GM21390 (cell line): ENCODE results near the gene SNTN.
"Not testable (repeated sequence)": the region's sequence is repeated elsewhere in the genome, so short reads cannot be mapped to it uniquely, and the experiment has no call there.

Experiments
- ATAC-seq: cut with Tn5 transposase; IDR thresholded peaks from one replicate; pipeline ENCODE4 v1.9.1; 2021; ENCODE audit not compliant: unreplicated experiment

SNTN gene

DNA sequence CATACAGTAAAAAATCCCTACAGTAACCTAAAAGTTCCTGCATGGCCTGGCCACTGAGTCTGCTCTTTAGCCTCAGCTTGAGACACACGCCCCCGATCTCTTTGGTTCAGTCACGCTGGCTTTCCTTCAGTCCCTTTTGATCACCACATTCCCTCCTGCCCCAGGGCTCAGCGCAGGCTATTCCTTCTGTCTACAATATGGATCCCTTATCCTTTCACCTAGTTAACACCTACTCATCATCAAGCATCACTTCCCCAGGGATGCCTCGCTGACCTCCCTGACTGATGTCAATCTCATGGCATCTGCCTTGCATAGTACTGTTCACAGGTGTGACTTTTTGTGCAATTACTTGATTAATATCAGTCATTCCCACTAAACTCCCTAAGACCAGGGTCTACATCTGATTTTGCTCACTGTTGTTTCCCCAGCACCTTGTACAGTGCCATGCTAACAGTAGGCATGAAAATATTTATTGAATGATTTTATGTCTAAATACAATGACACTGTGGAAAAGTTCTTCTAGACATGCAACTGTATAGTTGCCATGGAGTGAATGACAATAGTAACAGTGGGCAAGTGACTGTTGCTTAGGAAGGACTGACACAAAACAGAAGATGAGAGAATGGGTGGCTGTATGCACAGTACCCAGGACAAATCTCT is at the start of gene SNTN:
Gene SNTN, plus strand, starts transcription at position 610 of the 660 bp plus-strand sequence. Its CDS starts 13 bp downstream, at position 623.
- ATAC-seq: no peak

DNA sequence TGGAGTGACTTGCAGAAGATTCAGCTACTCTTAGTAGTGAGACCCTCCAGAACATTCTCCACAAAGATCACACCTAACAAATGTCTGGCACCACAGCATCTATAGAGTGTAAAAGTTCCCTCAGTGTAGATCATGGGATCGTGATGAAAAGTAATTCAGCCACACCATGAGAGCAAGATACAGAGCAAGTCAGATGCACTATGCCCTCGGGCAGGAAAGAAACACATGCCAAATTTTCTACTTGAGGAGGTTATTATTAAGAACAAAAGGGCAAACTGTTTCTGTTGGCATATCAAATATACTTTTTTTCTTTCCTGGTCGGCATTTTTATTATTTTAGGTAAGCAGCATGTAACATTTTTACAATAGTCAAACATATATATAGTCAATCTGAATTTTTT is 44.8 kb upstream of the SNTN start:
- no peak for ATAC-seq

DNA sequence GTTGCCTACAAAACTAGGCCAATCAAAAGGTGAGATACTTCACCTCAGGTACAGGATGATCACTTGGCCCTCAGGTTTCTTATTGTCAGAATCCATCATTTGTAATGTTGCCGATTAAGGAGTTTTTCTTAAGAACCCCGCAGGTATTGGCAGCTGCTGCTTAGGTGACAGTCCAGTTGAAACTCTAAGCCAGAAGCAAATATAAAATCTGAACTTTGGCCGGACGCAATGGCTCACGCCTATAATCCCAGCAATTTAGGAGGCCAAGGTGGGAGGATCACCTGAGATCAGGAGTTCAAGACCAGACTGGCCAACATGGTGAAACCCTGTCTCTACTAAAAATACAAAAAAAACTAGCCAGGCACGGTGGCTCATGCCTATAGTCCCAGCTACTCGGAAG is 43.1 kb upstream of the SNTN start:
- no peak for ATAC-seq

DNA sequence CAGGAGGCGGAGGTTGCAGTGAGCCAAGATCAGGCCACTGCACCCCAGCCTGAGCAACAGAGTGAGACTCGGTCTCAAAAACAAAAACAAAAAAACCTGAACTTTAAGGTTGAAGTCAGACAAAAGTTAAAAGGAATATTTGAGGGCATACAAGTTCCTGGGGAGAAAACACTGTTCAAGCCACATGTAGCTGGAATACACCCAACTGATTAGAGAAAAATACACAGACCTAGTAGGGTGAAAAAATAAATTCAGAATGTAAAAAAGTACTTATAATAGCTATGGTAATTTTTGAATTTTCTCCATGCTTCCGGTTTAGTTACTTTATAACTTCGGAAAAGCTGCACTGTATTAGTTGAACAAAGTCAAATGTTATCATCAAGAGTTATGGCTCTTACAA is 42.6 kb upstream of the SNTN start:
- ATAC-seq: no peak

DNA sequence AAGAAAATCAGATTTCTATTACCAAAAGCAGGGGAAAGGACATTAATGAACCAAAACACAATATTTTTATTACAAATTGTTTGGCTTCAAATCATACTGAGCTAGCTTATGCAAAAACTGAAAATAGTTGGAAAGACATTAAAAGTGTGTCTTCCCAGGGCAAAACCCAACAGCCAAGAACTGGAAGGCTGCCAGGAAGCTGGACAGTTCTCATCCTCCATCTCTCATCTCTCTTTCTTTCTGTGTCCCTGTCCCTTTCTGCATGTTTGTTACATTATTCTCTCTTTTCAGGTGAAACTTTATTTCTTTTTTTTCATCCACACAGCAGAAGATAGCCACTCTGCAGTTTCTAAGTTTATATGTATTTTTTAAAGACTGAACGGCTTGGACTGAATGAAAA is 41.1 kb upstream of the SNTN start:
- ATAC-seq: no peak

DNA sequence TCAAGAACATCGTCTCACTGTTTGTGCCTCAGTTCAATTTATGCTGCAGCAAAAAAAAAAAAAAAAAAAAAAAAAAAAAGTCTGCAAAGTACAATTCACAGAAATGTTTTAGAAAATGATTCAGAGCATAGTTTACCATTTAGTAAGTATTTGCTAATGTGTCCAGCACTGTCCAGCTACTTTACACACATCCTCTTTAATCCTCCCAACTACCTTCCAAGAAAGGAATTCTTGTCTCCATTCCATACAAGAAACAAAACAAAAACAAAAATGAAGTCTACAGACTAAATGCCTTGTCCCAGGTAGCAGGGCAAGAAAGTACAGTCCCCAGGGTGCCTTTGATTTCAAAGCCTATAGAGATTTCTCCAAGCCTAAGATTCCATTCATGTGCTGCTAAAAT is 38.9 kb upstream of the SNTN start:
- ATAC-seq: no peak

DNA sequence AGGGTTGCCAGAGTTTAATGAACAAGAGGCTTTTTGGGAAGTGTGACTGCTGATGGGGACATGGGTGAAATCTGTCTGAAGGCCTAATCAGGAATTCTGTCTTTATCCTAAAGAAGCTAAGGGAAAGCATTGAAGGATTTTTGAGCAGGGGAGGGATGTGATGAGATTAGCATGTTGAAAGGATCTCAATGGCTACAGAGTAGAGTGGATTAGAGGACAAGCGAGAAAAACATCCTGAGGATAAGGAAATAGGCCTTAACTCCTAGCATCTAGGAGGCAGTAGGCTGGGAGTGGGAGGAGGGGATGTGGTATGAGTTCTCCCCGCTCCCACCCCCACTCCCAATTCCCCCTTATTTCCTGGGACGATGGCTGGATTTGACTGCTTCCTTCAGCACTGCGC is 35.1 kb upstream of the SNTN start:
- no peak for ATAC-seq

DNA sequence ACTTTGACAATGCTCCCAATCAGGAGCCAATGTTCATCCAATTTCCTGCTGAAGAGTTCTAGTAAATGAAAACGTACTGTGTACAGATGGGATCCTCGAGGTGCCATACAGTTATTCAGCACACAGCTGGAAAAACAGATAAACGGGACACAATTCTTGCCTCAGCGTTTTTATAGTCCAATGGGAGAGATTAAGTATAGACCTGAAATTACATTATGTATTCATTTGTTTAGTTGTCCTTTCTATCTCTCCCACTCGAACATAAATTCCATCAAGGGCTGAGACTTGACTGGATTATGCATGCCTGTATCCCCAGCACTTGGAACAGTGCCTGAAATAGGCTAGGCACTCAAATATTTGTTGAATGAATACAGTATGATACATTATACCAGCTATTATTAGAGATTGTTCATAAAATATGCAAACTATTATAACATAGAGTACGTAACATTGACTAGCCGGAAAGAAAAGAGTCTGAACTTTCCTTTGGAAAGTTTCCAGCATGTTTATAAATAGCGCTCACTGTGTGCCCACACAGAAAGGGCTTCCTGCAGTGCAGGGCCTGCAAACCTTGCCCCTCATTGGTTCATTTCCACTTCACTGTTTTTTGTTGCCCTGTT is 27.4 kb upstream of the SNTN start:
- ATAC-seq: no peak

DNA sequence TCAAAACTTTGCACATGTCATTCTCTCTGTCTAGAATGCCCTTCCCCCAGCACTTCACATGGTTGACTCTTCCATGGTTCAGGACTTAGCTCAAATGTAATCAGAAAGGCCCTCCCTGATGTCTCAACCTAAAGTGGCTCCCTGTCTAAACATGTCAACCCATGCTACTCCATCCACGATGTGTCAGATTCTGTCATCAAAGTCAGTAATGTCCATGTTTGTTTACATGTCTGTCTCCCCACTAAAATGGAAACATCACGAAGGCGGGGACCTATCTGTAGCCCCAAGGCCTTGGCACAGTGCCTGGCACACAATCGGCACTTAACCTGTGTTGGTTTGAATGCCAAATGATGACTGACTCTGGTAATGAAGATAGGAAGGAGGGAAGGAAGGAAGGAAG is 20.8 kb upstream of the SNTN start:
- ATAC-seq: no peak

DNA sequence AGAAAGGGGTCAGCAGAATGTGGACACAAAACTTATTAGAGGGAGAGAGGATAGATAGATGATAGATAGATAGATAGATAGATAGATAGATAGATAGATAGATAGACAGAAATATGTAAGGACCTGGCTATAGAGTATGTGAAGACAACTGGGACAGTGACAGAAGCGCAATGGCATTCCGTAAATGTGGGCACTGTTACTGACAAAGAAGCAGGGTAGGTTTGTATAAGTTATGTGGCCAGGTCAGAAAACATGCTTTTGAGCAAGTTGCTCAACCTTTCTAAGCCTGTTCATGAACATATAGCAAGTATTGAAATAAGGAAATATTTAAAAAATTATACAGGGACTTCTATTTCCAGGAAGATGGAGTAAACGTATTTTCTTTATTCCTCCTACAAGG is 17.3 kb upstream of the SNTN start:
- no peak for ATAC-seq

DNA sequence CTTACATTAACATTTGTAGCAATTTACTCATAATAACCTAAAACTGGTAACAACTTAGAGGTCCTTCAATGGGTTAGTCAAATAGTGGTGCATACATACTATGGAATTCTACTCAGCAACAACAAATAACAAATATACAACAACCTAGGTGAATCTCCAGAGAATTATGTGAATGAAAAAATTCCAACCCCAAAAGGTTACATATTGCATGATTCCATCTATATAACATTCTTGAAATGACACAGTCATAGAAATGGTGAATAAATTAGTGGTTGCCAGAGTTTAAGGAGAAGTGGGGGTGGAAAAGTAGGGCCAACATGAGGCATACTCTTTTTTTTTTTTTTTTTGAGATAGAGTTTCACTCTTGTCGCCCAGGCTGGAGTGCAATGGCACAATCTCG is 12.7 kb upstream of the SNTN start:
- ATAC-seq: no peak

DNA sequence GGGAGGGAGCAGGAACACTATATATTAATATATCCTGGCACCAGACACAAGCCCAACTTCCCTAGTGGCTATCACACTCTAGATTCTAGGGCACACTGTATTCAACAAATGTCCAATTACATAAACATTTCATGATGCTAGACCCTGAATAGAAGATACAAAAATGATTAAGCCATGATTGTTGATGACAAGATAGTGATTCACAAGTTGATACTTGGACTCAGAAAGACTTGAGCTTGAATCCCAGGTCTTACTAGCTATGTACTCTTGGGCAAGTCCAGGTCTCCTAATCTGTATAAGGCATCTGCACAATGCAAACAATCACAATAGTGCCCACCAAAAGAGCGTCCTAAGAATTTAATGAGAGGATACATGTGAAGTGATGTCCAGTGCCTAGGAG is 10.0 kb upstream of the SNTN start:
- no peak for ATAC-seq

DNA sequence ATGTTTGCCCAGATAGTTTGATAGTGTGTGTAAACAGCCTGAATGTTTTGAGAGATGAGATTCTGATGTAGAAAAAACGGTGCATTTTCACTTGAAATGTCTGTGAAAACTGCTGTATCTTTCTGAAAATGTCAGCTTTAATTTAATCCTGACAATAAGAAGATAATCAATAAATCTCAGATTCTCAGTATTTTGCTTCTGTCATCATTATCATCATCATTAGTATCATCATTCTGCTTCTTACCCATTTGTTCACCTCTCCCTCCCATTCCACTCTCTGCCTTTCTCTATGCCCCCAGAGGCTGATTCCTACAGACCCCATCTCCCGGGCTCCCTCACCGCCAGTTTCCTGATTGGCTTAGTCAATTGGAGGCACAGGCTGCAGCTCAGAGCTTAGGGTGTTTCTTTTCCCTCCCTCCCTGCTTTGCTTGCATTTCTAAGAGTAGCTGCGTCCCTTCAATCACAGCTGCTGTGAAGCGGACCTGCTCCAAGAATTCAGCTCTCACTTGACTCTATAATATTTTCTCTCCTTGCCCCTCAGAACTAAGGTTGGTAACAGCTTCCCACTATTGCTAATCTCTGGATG is 8.2 kb upstream of the SNTN start:
- no peak for ATAC-seq

DNA sequence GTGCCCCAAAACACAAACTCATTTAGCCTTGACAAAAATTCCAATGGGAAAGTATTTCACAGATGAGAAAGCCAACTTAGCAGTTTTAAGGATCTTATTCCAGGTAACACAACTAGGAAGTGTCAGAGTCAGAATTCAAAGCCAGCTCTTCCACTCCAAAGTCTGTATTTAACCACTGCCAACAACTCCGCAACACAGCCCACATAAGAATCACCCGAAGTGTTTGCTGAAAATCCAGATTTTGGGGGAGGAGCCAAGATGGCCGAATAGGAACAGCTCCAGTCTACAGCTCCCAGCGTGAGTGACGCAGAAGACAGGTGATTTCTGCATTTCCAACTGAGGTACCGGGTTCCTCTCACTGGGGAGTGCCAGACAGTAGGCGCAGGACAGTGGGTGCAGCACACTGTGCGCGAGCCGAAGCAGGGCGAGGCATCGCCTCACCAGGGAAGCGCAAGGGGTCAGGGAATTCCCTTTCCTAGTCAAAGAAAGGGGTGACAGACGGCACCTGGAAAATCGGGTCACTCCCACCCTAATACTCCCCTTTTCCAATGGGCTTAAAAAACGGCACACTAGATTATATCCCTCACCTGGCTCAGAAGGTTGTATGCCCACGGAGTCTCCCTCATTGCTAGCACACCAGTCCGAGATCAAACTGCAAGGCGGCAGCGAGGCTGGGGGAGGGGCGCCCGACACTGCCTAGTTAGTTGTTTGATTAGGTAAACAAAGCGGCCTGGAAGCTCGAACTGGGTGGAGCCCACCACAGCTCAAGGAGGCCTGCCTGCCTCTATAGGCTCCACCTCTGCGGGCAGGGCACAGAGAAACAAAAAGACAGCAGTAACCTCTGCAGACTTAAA is 7.3 kb upstream of the SNTN start:
- not testable (repeated sequence) for ATAC-seq

DNA sequence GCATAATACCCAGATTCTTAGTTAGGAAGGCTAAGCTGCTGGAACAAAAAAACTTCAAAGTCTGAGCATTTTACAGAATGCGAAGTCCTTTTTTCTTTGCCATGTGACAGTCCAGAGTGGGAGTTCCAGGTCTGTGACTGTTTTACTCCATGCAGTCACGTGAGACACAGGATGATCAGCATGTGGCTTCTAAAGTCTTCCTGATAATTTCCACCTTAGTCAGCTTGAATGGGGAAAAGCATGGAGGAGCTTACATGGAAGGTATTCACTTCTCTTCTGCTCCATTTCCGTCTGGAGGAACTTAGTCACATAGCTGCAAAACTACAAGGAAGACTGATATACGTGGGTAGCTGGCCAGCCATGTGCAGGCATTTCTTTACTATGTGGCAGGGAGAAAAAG is 1.7 kb downstream of the SNTN start:
- ATAC-seq: no peak

DNA sequence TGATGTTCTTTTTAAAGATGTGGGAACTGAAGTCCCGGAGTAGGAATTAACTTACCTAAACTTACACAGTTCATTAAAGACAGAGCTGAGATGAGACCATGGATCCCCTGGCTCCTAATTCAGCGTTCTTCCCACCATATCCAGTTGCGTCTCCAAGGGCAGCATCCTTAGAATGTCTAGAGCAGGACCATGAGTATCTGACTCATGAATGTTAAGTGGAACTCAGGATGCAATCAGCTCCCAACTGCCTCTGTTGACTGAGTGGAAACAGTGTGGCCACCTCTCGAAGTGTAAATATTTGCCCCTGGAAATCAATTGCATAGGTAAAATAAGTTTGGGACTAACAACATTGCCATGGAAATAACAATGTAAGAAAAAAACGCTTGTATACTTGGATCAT is 2.5 kb downstream of the SNTN start:
- ATAC-seq: no peak

DNA sequence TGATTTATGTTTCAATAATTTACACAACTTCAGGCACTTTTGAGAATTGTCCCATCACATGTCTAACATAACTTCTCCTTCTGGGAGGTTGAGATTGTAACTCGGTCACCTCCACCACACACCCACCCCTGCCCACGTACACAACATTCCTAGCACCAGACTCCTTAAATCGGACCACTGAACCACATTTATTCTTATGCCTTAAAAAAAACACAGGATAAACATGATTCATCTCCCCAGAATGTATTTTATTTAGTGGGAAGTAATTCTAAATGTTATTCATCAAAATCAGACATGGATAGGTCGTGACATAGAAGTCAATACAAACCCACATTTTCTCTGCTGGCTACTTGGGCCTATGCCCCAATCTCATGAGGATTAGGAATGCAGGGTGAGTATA is 3.0 kb downstream of the SNTN start:
- ATAC-seq: no peak

DNA sequence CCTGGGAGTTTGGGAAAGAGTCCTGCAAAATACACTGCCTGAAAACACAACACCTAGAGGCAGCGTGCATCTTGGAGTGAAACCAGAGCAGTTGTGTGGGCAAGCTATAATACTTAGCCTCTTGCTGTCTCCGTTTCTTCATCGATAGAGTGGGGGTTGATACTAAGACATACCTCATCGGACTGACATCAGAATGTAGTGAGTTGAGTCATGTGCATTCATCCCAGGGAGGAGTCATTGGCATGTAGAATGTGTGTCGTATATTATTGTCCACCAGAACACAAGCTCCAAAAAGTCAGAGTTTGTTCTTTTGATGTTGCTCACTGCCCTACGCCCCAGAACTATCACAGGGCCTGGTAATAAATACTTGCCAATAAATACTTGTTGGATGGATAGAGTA is 4.3 kb downstream of the SNTN start:
- no peak for ATAC-seq

DNA sequence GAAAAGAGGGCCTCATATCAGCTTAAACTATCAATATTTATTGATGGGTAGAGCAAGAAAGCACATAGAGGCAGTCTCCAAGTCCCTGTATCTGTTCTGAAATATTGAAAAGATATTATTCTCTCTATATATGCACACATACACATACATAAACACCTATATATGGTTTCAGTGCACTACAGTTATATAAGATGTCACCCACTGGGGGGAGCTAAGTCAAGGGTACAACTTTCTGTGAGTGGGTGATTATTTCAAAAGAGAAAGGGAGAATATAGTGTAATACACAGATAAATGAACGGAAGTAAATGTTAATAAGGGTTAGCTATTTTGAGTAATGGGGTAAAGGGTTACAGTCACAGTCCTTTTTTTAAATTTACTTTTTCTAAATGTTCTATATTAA is 8.8 kb downstream of the SNTN start:
- ATAC-seq: no peak

DNA sequence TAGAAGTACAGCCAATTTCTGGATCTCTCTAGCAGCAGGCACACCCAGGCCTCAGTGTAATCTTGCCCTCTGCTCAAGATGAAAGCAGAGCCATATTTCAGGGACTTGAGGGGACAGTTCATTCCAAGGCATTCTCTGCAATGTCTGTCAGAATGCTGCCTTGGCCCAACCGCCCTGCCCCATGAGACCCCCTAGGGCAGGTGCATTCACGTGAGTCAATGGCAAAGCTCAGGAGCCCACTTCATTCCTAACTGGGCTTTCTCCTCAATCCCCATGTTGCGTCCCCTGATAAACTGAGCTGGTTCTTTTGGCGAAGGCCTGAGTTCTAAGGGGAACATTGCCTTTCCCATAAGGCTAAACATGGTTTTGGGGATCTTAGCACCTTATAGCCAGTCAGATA is 9.5 kb downstream of the SNTN start:
- no peak for ATAC-seq

DNA sequence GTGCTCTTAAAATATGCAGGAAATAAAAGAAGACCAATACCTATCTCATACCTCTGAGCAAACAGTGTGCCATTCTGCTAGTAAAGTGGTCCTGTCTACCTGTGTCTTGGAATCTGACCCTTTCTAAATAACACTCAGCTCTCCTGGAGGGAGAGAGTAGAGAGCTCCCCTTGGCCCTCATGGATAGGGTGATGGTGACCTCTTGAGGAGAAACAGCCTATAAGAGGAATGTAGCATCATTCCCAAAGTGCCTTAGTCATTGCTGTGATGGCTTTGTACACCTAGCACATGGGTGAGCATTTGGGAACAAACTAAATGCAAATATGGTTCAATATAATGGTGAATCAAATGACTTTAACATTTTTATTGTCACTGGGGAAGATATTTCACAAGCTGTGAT is 10.0 kb downstream of the SNTN start:
- ATAC-seq: no peak

DNA sequence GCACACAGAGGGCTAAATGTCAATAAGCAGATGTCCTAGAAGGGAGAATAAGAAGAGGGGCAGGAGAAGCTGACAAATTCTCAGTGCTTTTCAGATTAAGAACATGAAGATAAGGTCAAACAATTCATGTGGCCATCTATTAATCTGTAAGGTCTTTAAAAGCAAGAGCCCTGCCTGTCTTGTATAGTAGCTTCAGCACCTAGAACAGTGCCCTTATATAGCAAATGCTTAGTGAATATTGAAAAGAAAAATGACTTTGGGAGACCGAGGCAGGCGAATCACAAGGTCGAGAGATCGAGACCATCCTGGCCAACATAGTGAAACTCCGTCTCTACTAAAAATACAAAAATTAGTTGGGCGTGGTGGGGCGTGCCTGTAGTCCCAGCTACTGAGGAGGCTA is 18.1 kb downstream of the SNTN start:
- no peak for ATAC-seq
